CD4-positive, alpha-beta T cell treated with Interleukin-17A for 4 hours (primary cell): ENCODE data around the gene PKP3.
"Not testable (repeated sequence)": the region's sequence is repeated elsewhere in the genome, so short reads cannot be mapped to it uniquely, and the experiment has no call there.

Experiments used
- DNase-seq: peaks from one replicate; pipeline ENCODE4 v3.0.0-alpha.2; 2020; ENCODE audit warnings: mixed read lengths

Gene PKP3

GRCh38 chr11:379205-380094 is 14.6 kb upstream of the PKP3 start:
- no peak for DNase-seq

GRCh38 chr11:380095-380480 is 13.9 kb upstream of the PKP3 start:
- DNase-seq: no peak

GRCh38 chr11:380491-380890 is 13.5 kb upstream of the PKP3 start:
- DNase-seq: no peak

- DNase-seq: no peak
Observed at GRCh38 chr11:380996-381395, 13.0 kb upstream of the PKP3 start.

- DNase-seq: no peak
Observed at GRCh38 chr11:381501-382072, 12.4 kb upstream of the PKP3 start.

- no peak for DNase-seq
Observed at GRCh38 chr11:382081-382629, 11.9 kb upstream of the PKP3 start.

- no peak for DNase-seq
Observed at GRCh38 chr11:383431-383830, 10.6 kb upstream of the PKP3 start.

- no peak for DNase-seq
Observed at GRCh38 chr11:384511-384910, 9.5 kb upstream of the PKP3 start.

- no peak for DNase-seq
Observed at GRCh38 chr11:385594-386351, 8.2 kb upstream of the PKP3 start.

GRCh38 chr11:386483-386882 is 7.5 kb upstream of the PKP3 start:
- no peak for DNase-seq

- DNase-seq: no peak
Observed at GRCh38 chr11:387193-387793, 6.7 kb upstream of the PKP3 start.

- DNase-seq: not testable (repeated sequence)
Observed at GRCh38 chr11:389369-389768, 4.6 kb upstream of the PKP3 start.

GRCh38 chr11:390175-390574 is 3.8 kb upstream of the PKP3 start:
- DNase-seq: no peak

- DNase-seq: no peak
Observed at GRCh38 chr11:391117-392017, 2.6 kb upstream of the PKP3 start.

GRCh38 chr11:392102-392777 is 1.8 kb upstream of the PKP3 start:
- no peak for DNase-seq

- peak; percentile 32 for DNase-seq
Observed at GRCh38 chr11:393219-394033, 583 bp upstream of the PKP3 start.

GRCh38 chr11:394858-395655 is 1.0 kb downstream of the PKP3 start:
- DNase-seq: no peak

- no peak for DNase-seq
Observed at GRCh38 chr11:395866-396265, 1.9 kb downstream of the PKP3 start.

GRCh38 chr11:396511-396947 is 2.5 kb downstream of the PKP3 start:
- peak; percentile 38 for DNase-seq
